ENCODE results near the gene ARHGAP18. TPM values are rescaled to one million over a fixed set of nuclear protein-coding genes. Genes with fewer than 3 reads are reported as not detected.

The ARHGAP18 gene
- total and polyA plus RNA-seq, 7 donors, result 1.6 to 6.8 (median 5.5) TPM

- H3K27me3 ChIP-seq (ENCODE audit: insufficient read depth in 3 of 3, low read length in 2 of 3), result no peaks in the 10 kb centered on the region
- H3K9me3 ChIP-seq, result no peaks in the 10 kb centered on the region
- ATAC-seq (no peak), DNase-seq (no peak)
- no peaks in the 10 kb centered on the region for H3K36me3 ChIP-seq (ENCODE audit: insufficient read depth in 1 of 2, low read depth in 1 of 2)
- WGBS, 3 donors, result 62 to 81% (median 72%) methylated on average over 9 of the region's 9 CpGs
- peaks cover 65% of the 10 kb centered on the region for H3K4me1 ChIP-seq
- H3K27ac ChIP-seq, result peak overlapping the region; percentile 77
- H3K4me3 ChIP-seq, result no peak overlapping the region
- intact Hi-C loops (cut with DNase I), result no loop called here
- TF ChIP-seq CTCF (IDR thresholded peaks at IDR 0.05), result no peak
Measured at GRCh38 chr6:129698430-129698829, 11.5 kb downstream of the ARHGAP18 start.

- Histone ChIP-seq H3K4me1 (peaks cover 71% of the 10 kb centered on the region), H3K27me3 (ENCODE audit: insufficient read depth in 3 of 3, low read length in 2 of 3) (no peaks in the 10 kb centered on the region), H3K4me3 (no peak overlapping the region), H3K27ac (peak overlapping the region; percentile 77), H3K36me3 (ENCODE audit: insufficient read depth in 1 of 2, low read depth in 1 of 2) (no peaks in the 10 kb centered on the region), H3K9me3 (no peaks in the 10 kb centered on the region)
- DNase-seq (no peak), ATAC-seq (peak in 1 of 4 donors; percentile 51)
- no peak for TF ChIP-seq CTCF (IDR thresholded peaks at IDR 0.05)
- 30 to 44% (median 36%) methylated on average over 2 of the region's 2 CpGs for WGBS, 3 donors
- intact Hi-C loops (cut with DNase I), result no loop called here
Measured at GRCh38 chr6:129697788-129698187, 12.2 kb downstream of the ARHGAP18 start.

- peak; percentile 54 to 76 (median 72) for ATAC-seq
- DNase-seq, result no peak
- H3K27me3 ChIP-seq (ENCODE audit: insufficient read depth in 3 of 3, low read length in 2 of 3), result no peaks in the 10 kb centered on the region
- H3K36me3 ChIP-seq (ENCODE audit: insufficient read depth in 1 of 2, low read depth in 1 of 2), result no peaks in the 10 kb centered on the region
- TF ChIP-seq CTCF (IDR thresholded peaks at IDR 0.05), result no peak
- H3K9me3 ChIP-seq, result no peaks in the 10 kb centered on the region
- H3K4me3 ChIP-seq, result no peak overlapping the region
- peak overlapping the region; percentile 77 for H3K27ac ChIP-seq
- intact Hi-C loops (cut with DNase I), result no loop called here
- peaks cover 80% of the 10 kb centered on the region for H3K4me1 ChIP-seq
- 18 to 71% (median 25%) methylated on average over 3 of the region's 3 CpGs for WGBS, 3 donors
Measured at GRCh38 chr6:129696843-129697242, 13.1 kb downstream of the ARHGAP18 start.

- no peak for DNase-seq
- intact Hi-C loops (cut with DNase I), result no loop called here
- H3K4me3 ChIP-seq, result no peak overlapping the region
- ATAC-seq, result no peak
- 28 to 61% (median 29%) methylated on average over 1 of the region's 1 CpG for WGBS, 3 donors
- H3K4me1 ChIP-seq, result peaks cover 89% of the 10 kb centered on the region
- no peaks in the 10 kb centered on the region for H3K27me3 ChIP-seq (ENCODE audit: insufficient read depth in 3 of 3, low read length in 2 of 3)
- no peaks in the 10 kb centered on the region for H3K9me3 ChIP-seq
- peak overlapping the region; percentile 77 for H3K27ac ChIP-seq
- no peaks in the 10 kb centered on the region for H3K36me3 ChIP-seq (ENCODE audit: insufficient read depth in 1 of 2, low read depth in 1 of 2)
- TF ChIP-seq CTCF (IDR thresholded peaks at IDR 0.05), result no peak
Measured at GRCh38 chr6:129696028-129696418, 14.0 kb downstream of the ARHGAP18 start.

GRCh38 chr6:129695373-129696027 is 14.5 kb downstream of the ARHGAP18 start:
- DNase-seq, result no peak
- H3K4me3 ChIP-seq, result no peak overlapping the region
- ATAC-seq, result no peak
- H3K9me3 ChIP-seq, result no peaks in the 10 kb centered on the region
- peak overlapping the region; percentile 77 for H3K27ac ChIP-seq
- peaks cover 88% of the 10 kb centered on the region for H3K4me1 ChIP-seq
- WGBS, 3 donors, result 34 to 48% (median 48%) methylated on average over 3 of the region's 3 CpGs
- H3K36me3 ChIP-seq (ENCODE audit: insufficient read depth in 1 of 2, low read depth in 1 of 2), result no peaks in the 10 kb centered on the region
- intact Hi-C loops (cut with DNase I), result no loop called here
- no peak for TF ChIP-seq CTCF (IDR thresholded peaks at IDR 0.05)
- no peaks in the 10 kb centered on the region for H3K27me3 ChIP-seq (ENCODE audit: insufficient read depth in 3 of 3, low read length in 2 of 3)

Data from psoas muscle (tissue), 8 donors.